ENCODE measurements around the gene SMIM23. TPM values are rescaled to one million over a fixed set of nuclear protein-coding genes. Genes with fewer than 3 reads are reported as not detected.

The SMIM23 gene
- total and polyA plus RNA-seq, 5 donors from 2014 or later, result not detected

- H3K27me3 Mint-ChIP-seq, result peaks cover 24% of the 10 kb centered on the region
- no peaks in the 10 kb centered on the region for H3K27me3 ChIP-seq (ENCODE audit: control insufficient read depth, insufficient read depth, low read length)
- no peaks in the 10 kb centered on the region for H3K9me3 ChIP-seq (ENCODE audit: control insufficient read depth in 2 of 2, low read length in 2 of 2)
- H3K27ac ChIP-seq (ENCODE audit: insufficient read depth, low read length, poor library complexity, severe bottlenecking), result no peak overlapping the region
- H3K4me3 Mint-ChIP-seq, result no peak overlapping the region
- no peaks in the 10 kb centered on the region for H3K4me1 ChIP-seq (ENCODE audit: control insufficient read depth, insufficient read depth, low read length, poor library complexity, severe bottlenecking)
- no peaks in the 10 kb centered on the region for H3K36me3 Mint-ChIP-seq
- H3K36me3 ChIP-seq (ENCODE audit: control insufficient read depth, insufficient read depth, low read length), result no peaks in the 10 kb centered on the region
- H3K27ac Mint-ChIP-seq, result no peak overlapping the region
- DNase-seq (no peak), ATAC-seq (ENCODE audit: low read depth in 2 of 2) (no peak)
- H3K9me3 Mint-ChIP-seq, result peaks cover 0 to 6% (median 0%) of the 10 kb centered on the region in 7 donors
- no peak overlapping the region for H3K4me3 ChIP-seq (ENCODE audit: low read depth, low read length)
- H3K4me1 Mint-ChIP-seq, result no peaks in the 10 kb centered on the region
Measured at GRCh38 chr5:171759777-171760176, 25.8 kb upstream of the SMIM23 start.

- Histone ChIP-seq H3K4me1 (ENCODE audit: control insufficient read depth, insufficient read depth, low read length, poor library complexity, severe bottlenecking) (no peaks in the 10 kb centered on the region), H3K27me3 (ENCODE audit: control insufficient read depth, insufficient read depth, low read length) (peaks cover 9% of the 10 kb centered on the region), H3K4me3 (ENCODE audit: low read depth, low read length) (no peak overlapping the region), H3K27ac (ENCODE audit: insufficient read depth, low read length, poor library complexity, severe bottlenecking) (no peak overlapping the region), H3K9me3 (ENCODE audit: control insufficient read depth in 2 of 2, low read length in 2 of 2) (peaks cover 0 to 4% of the 10 kb centered on the region in 2 experiments), H3K36me3 (ENCODE audit: control insufficient read depth, insufficient read depth, low read length) (no peaks in the 10 kb centered on the region)
- no peaks in the 10 kb centered on the region for H3K4me1 Mint-ChIP-seq
- H3K27me3 Mint-ChIP-seq, result peaks cover 25% of the 10 kb centered on the region
- H3K36me3 Mint-ChIP-seq, result no peaks in the 10 kb centered on the region
- no peak overlapping the region for H3K4me3 Mint-ChIP-seq
- DNase-seq (no peak), ATAC-seq (ENCODE audit: low read depth in 2 of 2) (no peak)
- peaks cover 0 to 8% (median 4%) of the 10 kb centered on the region in 7 donors for H3K9me3 Mint-ChIP-seq
- H3K27ac Mint-ChIP-seq, result no peak overlapping the region
Measured at GRCh38 chr5:171762021-171762608, 23.5 kb upstream of the SMIM23 start.

DNA sequence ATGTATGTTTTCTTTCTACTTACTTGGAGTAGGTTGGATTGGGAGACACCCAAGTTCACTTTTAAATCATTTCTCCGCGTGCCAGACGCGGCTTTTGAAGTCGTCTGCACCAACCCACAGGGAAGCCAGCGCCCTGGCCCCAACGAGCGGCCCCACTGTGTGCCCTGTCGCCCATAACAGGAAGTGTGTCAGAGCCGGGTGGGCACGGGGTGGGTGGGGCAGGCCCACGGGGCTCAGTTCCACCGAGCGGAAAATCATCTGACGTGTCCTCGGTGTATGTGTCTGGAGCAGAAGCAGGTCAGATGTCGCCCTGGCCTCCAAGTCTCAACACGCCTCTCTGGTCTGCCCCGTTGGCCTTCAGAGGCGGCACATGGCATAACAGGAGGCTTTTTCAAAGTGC, 22.7 kb upstream of the SMIM23 start:
- Histone ChIP-seq H3K36me3 (ENCODE audit: control insufficient read depth, insufficient read depth, low read length) (no peaks in the 10 kb centered on the region), H3K4me3 (ENCODE audit: low read depth, low read length) (no peak overlapping the region), H3K4me1 (ENCODE audit: control insufficient read depth, insufficient read depth, low read length, poor library complexity, severe bottlenecking) (no peaks in the 10 kb centered on the region), H3K27me3 (ENCODE audit: control insufficient read depth, insufficient read depth, low read length) (peaks cover 9% of the 10 kb centered on the region), H3K27ac (ENCODE audit: insufficient read depth, low read length, poor library complexity, severe bottlenecking) (no peak overlapping the region), H3K9me3 (ENCODE audit: control insufficient read depth in 2 of 2, low read length in 2 of 2) (peaks cover 0 to 7% of the 10 kb centered on the region in 2 experiments)
- Mint-ChIP-seq H3K36me3 (no peaks in the 10 kb centered on the region), H3K27ac (no peak overlapping the region), H3K4me3 (no peak overlapping the region), H3K9me3 (peaks cover 0 to 13% (median 6%) of the 10 kb centered on the region in 7 donors), H3K4me1 (no peaks in the 10 kb centered on the region), H3K27me3 (peaks cover 29% of the 10 kb centered on the region)
- DNase-seq, result no peak
- ATAC-seq (ENCODE audit: low read depth in 2 of 2), result no peak

- H3K36me3 ChIP-seq (ENCODE audit: control insufficient read depth, insufficient read depth, low read length), result no peaks in the 10 kb centered on the region
- Mint-ChIP-seq H3K4me1 (no peaks in the 10 kb centered on the region), H3K4me3 (no peak overlapping the region), H3K27me3 (peaks cover 22% of the 10 kb centered on the region), H3K9me3 (peaks cover 0 to 13% (median 6%) of the 10 kb centered on the region in 7 donors), H3K36me3 (no peaks in the 10 kb centered on the region), H3K27ac (no peak overlapping the region)
- DNase-seq (no peak), ATAC-seq (ENCODE audit: low read depth in 2 of 2) (no peak)
- H3K9me3 ChIP-seq (ENCODE audit: control insufficient read depth in 2 of 2, low read length in 2 of 2), result peaks cover 0 to 7% of the 10 kb centered on the region in 2 experiments
- no peaks in the 10 kb centered on the region for H3K4me1 ChIP-seq (ENCODE audit: control insufficient read depth, insufficient read depth, low read length, poor library complexity, severe bottlenecking)
- H3K27me3 ChIP-seq (ENCODE audit: control insufficient read depth, insufficient read depth, low read length), result peaks cover 9% of the 10 kb centered on the region
- no peak overlapping the region for H3K4me3 ChIP-seq (ENCODE audit: low read depth, low read length)
- no peak overlapping the region for H3K27ac ChIP-seq (ENCODE audit: insufficient read depth, low read length, poor library complexity, severe bottlenecking)
Measured at GRCh38 chr5:171764265-171764664, 21.4 kb upstream of the SMIM23 start.

- ATAC-seq (ENCODE audit: low read depth in 2 of 2), result no peak
- no peak overlapping the region for H3K27ac Mint-ChIP-seq
Measured at GRCh38 chr5:171766875-171767274, 18.7 kb upstream of the SMIM23 start.

DNA sequence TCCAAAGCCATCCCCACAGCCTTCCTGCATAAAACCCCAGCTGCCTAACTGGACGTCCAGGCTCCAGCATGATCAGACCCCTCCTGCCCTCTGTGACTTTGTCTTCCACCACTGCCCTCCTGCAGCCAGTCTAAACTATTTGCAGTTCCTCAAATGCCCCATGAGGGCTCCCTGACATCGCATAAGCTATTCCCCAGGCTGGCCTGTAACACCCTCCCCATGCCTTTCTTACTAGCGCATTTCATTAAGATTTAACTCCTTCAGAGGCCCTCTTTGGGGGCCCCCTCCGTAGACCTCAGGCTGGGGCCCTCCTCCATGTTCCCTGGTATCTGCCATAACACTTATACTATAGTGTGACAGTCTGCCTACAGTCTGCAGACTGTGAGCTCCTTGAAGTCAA, 15.5 kb upstream of the SMIM23 start:
- Histone ChIP-seq H3K36me3 (ENCODE audit: control insufficient read depth, insufficient read depth, low read length) (no peaks in the 10 kb centered on the region), H3K4me3 (ENCODE audit: low read depth, low read length) (no peak overlapping the region), H3K4me1 (ENCODE audit: control insufficient read depth, insufficient read depth, low read length, poor library complexity, severe bottlenecking) (no peaks in the 10 kb centered on the region), H3K9me3 (ENCODE audit: control insufficient read depth in 2 of 2, low read length in 2 of 2) (peaks cover 0 to 7% of the 10 kb centered on the region in 2 experiments), H3K27me3 (ENCODE audit: control insufficient read depth, insufficient read depth, low read length) (peaks cover 9% of the 10 kb centered on the region), H3K27ac (ENCODE audit: insufficient read depth, low read length, poor library complexity, severe bottlenecking) (no peak overlapping the region)
- no peak for ATAC-seq (ENCODE audit: low read depth in 2 of 2)
- Mint-ChIP-seq H3K27me3 (peaks cover 21% of the 10 kb centered on the region), H3K9me3 (peaks cover 0 to 11% (median 5%) of the 10 kb centered on the region in 7 donors), H3K27ac (no peak overlapping the region), H3K36me3 (no peaks in the 10 kb centered on the region), H3K4me1 (no peaks in the 10 kb centered on the region), H3K4me3 (no peak overlapping the region)
- no peak for DNase-seq

More at GRCh38 chr5:171766875-171767274, 18.7 kb upstream of the SMIM23 start:
- Mint-ChIP-seq H3K9me3 (peaks cover 0 to 11% (median 6%) of the 10 kb centered on the region in 7 donors), H3K27me3 (peaks cover 22% of the 10 kb centered on the region), H3K4me1 (no peaks in the 10 kb centered on the region), H3K36me3 (no peaks in the 10 kb centered on the region), H3K4me3 (no peak overlapping the region)
- no peaks in the 10 kb centered on the region for H3K36me3 ChIP-seq (ENCODE audit: control insufficient read depth, insufficient read depth, low read length)
- no peaks in the 10 kb centered on the region for H3K4me1 ChIP-seq (ENCODE audit: control insufficient read depth, insufficient read depth, low read length, poor library complexity, severe bottlenecking)
- H3K4me3 ChIP-seq (ENCODE audit: low read depth, low read length), result no peak overlapping the region
- DNase-seq, result no peak
- no peak overlapping the region for H3K27ac ChIP-seq (ENCODE audit: insufficient read depth, low read length, poor library complexity, severe bottlenecking)
- H3K9me3 ChIP-seq (ENCODE audit: control insufficient read depth in 2 of 2, low read length in 2 of 2), result peaks cover 0 to 7% of the 10 kb centered on the region in 2 experiments
- H3K27me3 ChIP-seq (ENCODE audit: control insufficient read depth, insufficient read depth, low read length), result peaks cover 9% of the 10 kb centered on the region

DNA sequence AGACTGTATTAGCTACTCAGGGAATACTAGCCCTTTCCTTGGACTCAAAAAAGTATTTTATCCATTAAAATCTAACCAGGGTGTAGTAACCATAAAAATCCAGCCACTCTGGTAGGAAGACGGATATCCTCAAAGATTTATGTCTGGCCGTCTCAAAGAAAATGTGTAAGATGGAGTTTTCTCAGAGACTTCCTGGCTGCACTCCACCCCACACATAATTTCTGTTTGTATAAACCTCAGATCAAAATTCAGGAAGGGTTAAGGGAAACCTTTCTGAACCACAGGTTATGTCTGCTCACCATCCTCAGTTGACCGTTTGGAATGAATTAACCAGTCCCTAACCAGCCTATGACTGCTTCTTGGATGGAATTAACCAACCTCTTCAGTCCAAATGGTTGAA, 13.8 kb upstream of the SMIM23 start:
- H3K4me1 Mint-ChIP-seq, result no peaks in the 10 kb centered on the region
- DNase-seq, result no peak
- ATAC-seq (ENCODE audit: low read depth in 2 of 2), result no peak
- H3K9me3 Mint-ChIP-seq, result peaks cover 0 to 10% (median 4%) of the 10 kb centered on the region in 7 donors
- H3K27me3 ChIP-seq (ENCODE audit: control insufficient read depth, insufficient read depth, low read length), result peaks cover 2% of the 10 kb centered on the region
- no peak overlapping the region for H3K27ac ChIP-seq (ENCODE audit: insufficient read depth, low read length, poor library complexity, severe bottlenecking)
- H3K27ac Mint-ChIP-seq, result no peak overlapping the region
- no peaks in the 10 kb centered on the region for H3K36me3 Mint-ChIP-seq
- H3K4me3 ChIP-seq (ENCODE audit: low read depth, low read length), result no peak overlapping the region
- H3K27me3 Mint-ChIP-seq, result peaks cover 20% of the 10 kb centered on the region
- H3K4me3 Mint-ChIP-seq, result no peak overlapping the region
- no peaks in the 10 kb centered on the region for H3K36me3 ChIP-seq (ENCODE audit: control insufficient read depth, insufficient read depth, low read length)
- peaks cover 0 to 5% of the 10 kb centered on the region in 2 experiments for H3K9me3 ChIP-seq (ENCODE audit: control insufficient read depth in 2 of 2, low read length in 2 of 2)
- no peaks in the 10 kb centered on the region for H3K4me1 ChIP-seq (ENCODE audit: control insufficient read depth, insufficient read depth, low read length, poor library complexity, severe bottlenecking)

GRCh38 chr5:171773106-171773505, 12.5 kb upstream of the SMIM23 start:
- Mint-ChIP-seq H3K36me3 (no peaks in the 10 kb centered on the region), H3K27ac (no peak overlapping the region), H3K4me1 (no peaks in the 10 kb centered on the region), H3K27me3 (peaks cover 13% of the 10 kb centered on the region), H3K9me3 (peaks cover 0 to 4% (median 0%) of the 10 kb centered on the region in 7 donors), H3K4me3 (no peak overlapping the region)
- DNase-seq (no peak), ATAC-seq (ENCODE audit: low read depth in 2 of 2) (no peak)
- H3K4me3 ChIP-seq (ENCODE audit: low read depth, low read length), result no peak overlapping the region
- no peaks in the 10 kb centered on the region for H3K27me3 ChIP-seq (ENCODE audit: control insufficient read depth, insufficient read depth, low read length)
- no peak overlapping the region for H3K27ac ChIP-seq (ENCODE audit: insufficient read depth, low read length, poor library complexity, severe bottlenecking)
- H3K9me3 ChIP-seq (ENCODE audit: control insufficient read depth in 2 of 2, low read length in 2 of 2), result no peaks in the 10 kb centered on the region
- no peaks in the 10 kb centered on the region for H3K4me1 ChIP-seq (ENCODE audit: control insufficient read depth, insufficient read depth, low read length, poor library complexity, severe bottlenecking)
- no peaks in the 10 kb centered on the region for H3K36me3 ChIP-seq (ENCODE audit: control insufficient read depth, insufficient read depth, low read length)
